ENCODE measurements around the gene PRSS57.

The PRSS57 gene

GRCh38 chr19:736125-736524 lies 40.9 kb upstream of the PRSS57 start:
- Histone ChIP-seq H2AK5ac (ENCODE audit: low read depth, low read length) (no peak overlapping the region), H2AFZ (ENCODE audit: low read length) (no peak overlapping the region), H3K4me1 (ENCODE audit: control insufficient read depth in 2 of 2, insufficient read depth in 1 of 2, low read depth in 1 of 2, low read length in 2 of 2) (no peaks in the 10 kb centered on the region), H3K9ac (ENCODE audit: low read depth, low read length, poor library complexity) (no peak overlapping the region), H3K18ac (ENCODE audit: low read length) (no peak overlapping the region), H3K79me1 (ENCODE audit: low read depth, low read length) (no peaks in the 10 kb centered on the region), H3K23ac (ENCODE audit: low read depth, low read length, poor library complexity) (no peak overlapping the region), H3K4me2 (ENCODE audit: insufficient read depth, low read length, poor library complexity, severe bottlenecking) (no peak overlapping the region), H4K8ac (ENCODE audit: low read depth, low read length) (no peak overlapping the region), H2BK5ac (ENCODE audit: low read length) (no peak overlapping the region), H4K91ac (ENCODE audit: low read depth, low read length, poor library complexity) (no peak overlapping the region), H3K4me3 (ENCODE audit: low read length in 2 of 2) (no peak overlapping the region), H3K14ac (ENCODE audit: low read length) (no peak overlapping the region), H3K9me3 (replicated peaks in 1 of 2; ENCODE audit: control insufficient read depth in 2 of 2, insufficient read depth in 1 of 2, low read depth in 1 of 2, low read length in 2 of 2) (no peaks in the 10 kb centered on the region), H3K27ac (replicated peaks; ENCODE audit: low read length) (no peak overlapping the region), H2BK15ac (ENCODE audit: low read length) (no peak overlapping the region), H3K27me3 (ENCODE audit: control insufficient read depth in 3 of 3, insufficient read depth in 3 of 3, low read depth in 1 of 3, low read length in 3 of 3) (no peaks in the 10 kb centered on the region), H3K36me3 (replicated peaks in 1 of 2; ENCODE audit: control insufficient read depth in 2 of 2, insufficient read depth in 2 of 2, low read length in 2 of 2) (peaks cover 13 to 48% of the 10 kb centered on the region in 2 donors), H2BK120ac (ENCODE audit: low read depth, low read length) (no peak overlapping the region), H3K4ac (ENCODE audit: low read length) (no peak overlapping the region), H2BK12ac (ENCODE audit: low read length) (no peak overlapping the region)
- no peak for DNase-seq (ENCODE audit: low spot score)
- WGBS, 2 donors (ENCODE audit: extremely low coverage in 2 of 2, insufficient read length in 2 of 2, insufficient replicate concordance in 1 of 2) = no CpG with 5 or more reads among the region's 32 CpGs

GRCh38 chr19:734716-735115 lies 39.5 kb upstream of the PRSS57 start:
- Histone ChIP-seq H3K4me1 (ENCODE audit: control insufficient read depth in 2 of 2, insufficient read depth in 1 of 2, low read depth in 1 of 2, low read length in 2 of 2) (no peaks in the 10 kb centered on the region), H3K36me3 (replicated peaks in 1 of 2; ENCODE audit: control insufficient read depth in 2 of 2, insufficient read depth in 2 of 2, low read length in 2 of 2) (peaks cover 10 to 61% of the 10 kb centered on the region in 2 donors), H2BK120ac (ENCODE audit: low read depth, low read length) (no peak overlapping the region), H4K8ac (ENCODE audit: low read depth, low read length) (no peak overlapping the region), H4K91ac (ENCODE audit: low read depth, low read length, poor library complexity) (no peak overlapping the region), H3K18ac (ENCODE audit: low read length) (no peak overlapping the region), H2BK15ac (ENCODE audit: low read length) (no peak overlapping the region), H3K4me2 (ENCODE audit: insufficient read depth, low read length, poor library complexity, severe bottlenecking) (no peak overlapping the region), H3K27me3 (ENCODE audit: control insufficient read depth in 3 of 3, insufficient read depth in 3 of 3, low read depth in 1 of 3, low read length in 3 of 3) (no peaks in the 10 kb centered on the region), H3K9ac (ENCODE audit: low read depth, low read length, poor library complexity) (no peak overlapping the region), H2BK5ac (ENCODE audit: low read length) (no peak overlapping the region), H2AFZ (ENCODE audit: low read length) (no peak overlapping the region), H2BK12ac (ENCODE audit: low read length) (no peak overlapping the region), H3K79me1 (ENCODE audit: low read depth, low read length) (peaks cover 2% of the 10 kb centered on the region), H3K4me3 (ENCODE audit: low read length in 2 of 2) (no peak overlapping the region), H3K23ac (ENCODE audit: low read depth, low read length, poor library complexity) (no peak overlapping the region), H3K9me3 (replicated peaks in 1 of 2; ENCODE audit: control insufficient read depth in 2 of 2, insufficient read depth in 1 of 2, low read depth in 1 of 2, low read length in 2 of 2) (no peaks in the 10 kb centered on the region), H2AK5ac (ENCODE audit: low read depth, low read length) (no peak overlapping the region), H3K27ac (replicated peaks; ENCODE audit: low read length) (no peak overlapping the region), H3K14ac (ENCODE audit: low read length) (no peak overlapping the region), H3K4ac (ENCODE audit: low read length) (no peak overlapping the region)
- WGBS, 2 donors (ENCODE audit: extremely low coverage in 2 of 2, insufficient read length in 2 of 2, insufficient replicate concordance in 1 of 2) = no CpG with 5 or more reads among the region's 13 CpGs
- DNase-seq (ENCODE audit: low spot score) = no peak

GRCh38 chr19:732148-733069 lies 37.2 kb upstream of the PRSS57 start:
- DNase-seq (ENCODE audit: low spot score) = no peak
- no peak overlapping the region for H3K18ac ChIP-seq (ENCODE audit: low read length)
- H3K4me3 ChIP-seq (ENCODE audit: low read length in 2 of 2) = no peak overlapping the region
- no peak overlapping the region for H3K27ac ChIP-seq (replicated peaks; ENCODE audit: low read length)
- no peak overlapping the region for H3K23ac ChIP-seq (ENCODE audit: low read depth, low read length, poor library complexity)
- no peak overlapping the region for H2BK120ac ChIP-seq (ENCODE audit: low read depth, low read length)
- no peaks in the 10 kb centered on the region for H3K27me3 ChIP-seq (ENCODE audit: control insufficient read depth in 3 of 3, insufficient read depth in 3 of 3, low read depth in 1 of 3, low read length in 3 of 3)
- H2AFZ ChIP-seq (ENCODE audit: low read length) = no peak overlapping the region
- no peak overlapping the region for H2BK12ac ChIP-seq (ENCODE audit: low read length)
- no peak overlapping the region for H3K4me2 ChIP-seq (ENCODE audit: insufficient read depth, low read length, poor library complexity, severe bottlenecking)
- no peak overlapping the region for H3K4ac ChIP-seq (ENCODE audit: low read length)
- no peaks in the 10 kb centered on the region for H3K4me1 ChIP-seq (ENCODE audit: control insufficient read depth in 2 of 2, insufficient read depth in 1 of 2, low read depth in 1 of 2, low read length in 2 of 2)
- no CpG with 5 or more reads among the region's 24 CpGs for WGBS, 2 donors (ENCODE audit: extremely low coverage in 2 of 2, insufficient read length in 2 of 2, insufficient replicate concordance in 1 of 2)
- peaks cover 0 to under 1% of the 10 kb centered on the region in 2 donors for H3K9me3 ChIP-seq (replicated peaks in 1 of 2; ENCODE audit: control insufficient read depth in 2 of 2, insufficient read depth in 1 of 2, low read depth in 1 of 2, low read length in 2 of 2)
- no peak overlapping the region for H2BK5ac ChIP-seq (ENCODE audit: low read length)
- H3K9ac ChIP-seq (ENCODE audit: low read depth, low read length, poor library complexity) = peak overlapping the region; percentile 21
- no peak overlapping the region for H3K14ac ChIP-seq (ENCODE audit: low read length)
- H4K8ac ChIP-seq (ENCODE audit: low read depth, low read length) = no peak overlapping the region
- H2BK15ac ChIP-seq (ENCODE audit: low read length) = no peak overlapping the region
- H4K91ac ChIP-seq (ENCODE audit: low read depth, low read length, poor library complexity) = no peak overlapping the region
- H2AK5ac ChIP-seq (ENCODE audit: low read depth, low read length) = no peak overlapping the region
- peaks cover 2% of the 10 kb centered on the region for H3K79me1 ChIP-seq (ENCODE audit: low read depth, low read length)
- H3K36me3 ChIP-seq (replicated peaks in 1 of 2; ENCODE audit: control insufficient read depth in 2 of 2, insufficient read depth in 2 of 2, low read length in 2 of 2) = peaks cover 14 to 64% of the 10 kb centered on the region in 2 donors

GRCh38 chr19:731000-731399 lies 35.7 kb upstream of the PRSS57 start:
- WGBS, 2 donors (ENCODE audit: extremely low coverage in 2 of 2, insufficient read length in 2 of 2, insufficient replicate concordance in 1 of 2) = no CpG with 5 or more reads among the region's 16 CpGs
- Histone ChIP-seq H2BK5ac (ENCODE audit: low read length) (no peak overlapping the region), H3K4me2 (ENCODE audit: insufficient read depth, low read length, poor library complexity, severe bottlenecking) (no peak overlapping the region), H3K23ac (ENCODE audit: low read depth, low read length, poor library complexity) (no peak overlapping the region), H2BK120ac (ENCODE audit: low read depth, low read length) (no peak overlapping the region), H2BK12ac (ENCODE audit: low read length) (no peak overlapping the region), H3K79me1 (ENCODE audit: low read depth, low read length) (peaks cover 5% of the 10 kb centered on the region), H3K14ac (ENCODE audit: low read length) (no peak overlapping the region), H3K4me3 (ENCODE audit: low read length in 2 of 2) (no peak overlapping the region), H2BK15ac (ENCODE audit: low read length) (no peak overlapping the region), H3K4ac (ENCODE audit: low read length) (no peak overlapping the region), H3K4me1 (ENCODE audit: control insufficient read depth in 2 of 2, insufficient read depth in 1 of 2, low read depth in 1 of 2, low read length in 2 of 2) (no peaks in the 10 kb centered on the region), H2AFZ (ENCODE audit: low read length) (no peak overlapping the region), H3K27ac (replicated peaks; ENCODE audit: low read length) (no peak overlapping the region), H2AK5ac (ENCODE audit: low read depth, low read length) (no peak overlapping the region), H4K91ac (ENCODE audit: low read depth, low read length, poor library complexity) (no peak overlapping the region), H3K36me3 (replicated peaks in 1 of 2; ENCODE audit: control insufficient read depth in 2 of 2, insufficient read depth in 2 of 2, low read length in 2 of 2) (peaks cover 19 to 59% of the 10 kb centered on the region in 2 donors), H3K27me3 (ENCODE audit: control insufficient read depth in 3 of 3, insufficient read depth in 3 of 3, low read depth in 1 of 3, low read length in 3 of 3) (no peaks in the 10 kb centered on the region), H3K9me3 (replicated peaks in 1 of 2; ENCODE audit: control insufficient read depth in 2 of 2, insufficient read depth in 1 of 2, low read depth in 1 of 2, low read length in 2 of 2) (peaks cover 0 to 6% of the 10 kb centered on the region in 2 donors), H4K8ac (ENCODE audit: low read depth, low read length) (no peak overlapping the region), H3K18ac (ENCODE audit: low read length) (no peak overlapping the region), H3K9ac (ENCODE audit: low read depth, low read length, poor library complexity) (no peak overlapping the region)
- DNase-seq (ENCODE audit: low spot score) = no peak
